WTC11 (cell line): Measurements from ENCODE around the gene TEKT3. TPM values are rescaled to one million over a fixed set of nuclear protein-coding genes. Genes with fewer than 3 reads are reported as not detected.

Source experiments
- ATAC-seq: fragments of 200-7000 bp; cut with Tn5 transposase; 2 replicates; pipeline ENCODE4 v1.10.0; 2021; ENCODE audit warnings: mild to moderate bottlenecking, moderate library complexity
- CTCF ChIA-PET: fragments of 300-600 bp; sonication (Branson Sonifier 250); formaldehyde crosslinking; loops from one replicate; lab custom pipeline; 2021; ENCODE audit warnings: antibody characterized with exemption; lab: Charles Lee
- POLR2A ChIA-PET: fragments of 350-600 bp; sonication (Branson Sonifier 250); formaldehyde crosslinking; loops from one replicate; lab custom pipeline; 2021; ENCODE audit warnings: antibody characterized with exemption; lab: Charles Lee
- DNase-seq: peaks from one replicate; pipeline ENCODE4 v3.0.0; 2021; ENCODE audit warnings: low spot score
- H3K27ac Mint-ChIP-seq: 2 replicates; pipeline ENCODE4 v1.8.0; 2021; ENCODE audit warnings: mixed read lengths
- H3K27me3 Mint-ChIP-seq: 2 replicates; pipeline ENCODE4 v1.8.0; 2021; ENCODE audit warnings: low read depth, mild to moderate bottlenecking, moderate library complexity, mixed read lengths
- H3K36me3 Mint-ChIP-seq: 2 replicates; pipeline ENCODE4 v1.8.0; 2021; ENCODE audit warnings: mixed read lengths
- H3K4me1 Mint-ChIP-seq: 2 replicates; pipeline ENCODE4 v1.8.0; 2022; ENCODE audit warnings: mixed read lengths
- H3K4me3 Mint-ChIP-seq: 2 replicates; pipeline ENCODE4 v1.8.0; 2021; ENCODE audit warnings: mild to moderate bottlenecking, moderate library complexity, mixed read lengths
- H3K9me3 Mint-ChIP-seq: 2 replicates; pipeline ENCODE4 v1.8.0; 2021; ENCODE audit warnings: mixed read lengths
- ARID4B ChIP-seq: sonication (generic); formaldehyde crosslinking; IDR thresholded peaks from 2 replicates; pipeline ENCODE4 v1.8.0; 2023; ENCODE audit warnings: missing genetic modification reagents, mild to moderate bottlenecking, borderline replicate concordance
- CBFB ChIP-seq: sonication (generic); formaldehyde crosslinking; IDR thresholded peaks from 2 replicates; pipeline ENCODE4 v1.8.1; 2022; ENCODE audit warnings: mild to moderate bottlenecking, low read depth, missing genetic modification reagents
- CTCF ChIP-seq: fragments of 200-600 bp; IDR thresholded peaks from 2 replicates; pipeline ENCODE4 v1.8.0; 2022; ENCODE audit warnings: antibody characterized with exemption
- E2F5 ChIP-seq: sonication (generic); formaldehyde crosslinking; IDR thresholded peaks from 2 replicates; pipeline ENCODE4 v1.8.1; 2022; ENCODE audit warnings: mild to moderate bottlenecking, moderate library complexity, missing genetic modification reagents
- EMX1 ChIP-seq: fragments of 250-450 bp; sonication (Bioruptor Pico); IDR thresholded peaks from 2 replicates; pipeline ENCODE4 v1.8.0; 2021; ENCODE audit warnings: mild to moderate bottlenecking
- GABPB1 ChIP-seq: sonication (generic); formaldehyde crosslinking; IDR thresholded peaks from 2 replicates; pipeline ENCODE4 v1.8.1; 2023; ENCODE audit warnings: mild to moderate bottlenecking, missing genetic modification reagents
- MLX ChIP-seq: sonication (generic); formaldehyde crosslinking; IDR thresholded peaks from 2 replicates; pipeline ENCODE4 v1.8.1; 2023; ENCODE audit warnings: mild to moderate bottlenecking, missing genetic modification reagents, moderate library complexity
- MYBL2 ChIP-seq: sonication (generic); formaldehyde crosslinking; IDR thresholded peaks from 2 replicates; pipeline ENCODE4 v1.8.1; 2023; ENCODE audit warnings: mild to moderate bottlenecking, moderate library complexity, missing genetic modification reagents
- NR3C1 ChIP-seq: sonication (generic); formaldehyde crosslinking; conservative IDR thresholded peaks from 2 replicates; pipeline ENCODE4 v1.8.1; 2023; ENCODE audit warnings: low read depth, mild to moderate bottlenecking, missing genetic modification reagents
- SMAD4 ChIP-seq: sonication (generic); formaldehyde crosslinking; IDR thresholded peaks from 2 replicates; pipeline ENCODE4 v1.8.0; 2022; ENCODE audit warnings: mild to moderate bottlenecking, missing genetic modification reagents
- STAT6 ChIP-seq: sonication (generic); formaldehyde crosslinking; conservative IDR thresholded peaks from 2 replicates; pipeline ENCODE4 v1.8.1; 2023; ENCODE audit warnings: mild to moderate bottlenecking, low read depth, missing genetic modification reagents, moderate library complexity
- TEAD1 ChIP-seq: sonication (generic); formaldehyde crosslinking; IDR thresholded peaks from 2 replicates; pipeline ENCODE4 v1.8.0; 2022; ENCODE audit warnings: mild to moderate bottlenecking, missing genetic modification reagents
- ZNF281 ChIP-seq: sonication (generic); formaldehyde crosslinking; IDR thresholded peaks from 2 replicates; pipeline ENCODE4 v1.8.0; 2023; ENCODE audit warnings: mild to moderate bottlenecking, missing genetic modification reagents
- ZSCAN18 ChIP-seq: fragments of 250-450 bp; sonication (Bioruptor Pico); IDR thresholded peaks from 2 replicates; pipeline ENCODE4 v2.1.2; 2022; ENCODE audit warnings: mild to moderate bottlenecking, moderate library complexity
- total RNA-seq: library from RNA; stranded (reverse); gene quantifications from 3 replicates; pipeline ENCODE4 v1.2.3, GENCODE V29; 2021

Gene TEKT3
- total RNA-seq, 1 experiment from 2014 or later, result 3.1 TPM

GRCh38 chr17:15284537-15284936 is 56.9 kb downstream of the TEKT3 start:
- peaks cover 4% of the 10 kb centered on the region; the same call in 1 of the 2 replicates for H3K9me3 Mint-ChIP-seq
- H3K4me3 Mint-ChIP-seq, result no peak overlapping the region
- H3K27me3 Mint-ChIP-seq, result no peaks in the 10 kb centered on the region; the same call in 1 of the 2 replicates
- ATAC-seq (no peak), DNase-seq (no peak)
- TF ChIP-seq MLX (CRISPR knock-in tag), result no peak
- TF ChIP-seq STAT6 (CRISPR knock-in tag), result no peak
- TF ChIP-seq GABPB1 (CRISPR knock-in tag), result no peak
- no peak for TF ChIP-seq E2F5 (CRISPR knock-in tag)
- TF ChIP-seq SMAD4 (CRISPR knock-in tag), result no peak
- TF ChIP-seq NR3C1, result no peak
- TF ChIP-seq TEAD1 (CRISPR knock-in tag), result no peak
- no peak for TF ChIP-seq ZSCAN18 (CRISPR knock-in tag)
- no peak for TF ChIP-seq ARID4B (CRISPR knock-in tag)
- no peak for TF ChIP-seq ZNF281 (CRISPR knock-in tag)
- no peak for TF ChIP-seq MYBL2 (CRISPR knock-in tag)
- no peak for TF ChIP-seq CTCF
- no peak for TF ChIP-seq CBFB (CRISPR knock-in tag)
- no peak for TF ChIP-seq EMX1 (CRISPR knock-in tag)
- ChIA-PET POLR2A (no interaction called here), CTCF (no interaction called here)
- H3K27ac Mint-ChIP-seq, result no peak overlapping the region
- H3K4me1 Mint-ChIP-seq, result no peaks in the 10 kb centered on the region
- H3K36me3 Mint-ChIP-seq, result no peaks in the 10 kb centered on the region
